Calu3 (cell line): Measurements from ENCODE around the gene OSBPL5. TPM values are rescaled to one million over a fixed set of nuclear protein-coding genes. Genes with fewer than 3 reads are reported as not detected.
"Not testable (repeated sequence)": the region's sequence is repeated elsewhere in the genome, so short reads cannot be mapped to it uniquely, and the experiment has no call there.

Experiments
- BruUV-seq: library from RNA; stranded (reverse); fragments of 400-500 nt; replicated peaks from 2 replicates; lab custom pipeline; 2021; lab: Mats Ljungman, UMichigan
- CTCF ChIA-PET: fragments of 300-600 bp; sonication (Branson Sonifier 250); formaldehyde crosslinking; loops from one replicate; lab custom pipeline; 2022; ENCODE audit warnings: antibody characterized with exemption; lab: Charles Lee
- DNase-seq: peaks from one replicate; pipeline ENCODE4 v3.0.0; 2022
- H3K27ac Mint-ChIP-seq: one replicate; pipeline ENCODE4 v1.8.0; 2022; ENCODE audit warnings: mixed read lengths; ENCODE audit not compliant: unreplicated experiment
- H3K27me3 Mint-ChIP-seq: one replicate; pipeline ENCODE4 v1.8.0; 2022; ENCODE audit warnings: mixed read lengths; ENCODE audit not compliant: unreplicated experiment
- H3K36me3 Mint-ChIP-seq: one replicate; pipeline ENCODE4 v1.8.0; 2022; ENCODE audit warnings: mild to moderate bottlenecking, moderate library complexity, mixed read lengths; ENCODE audit not compliant: insufficient read depth, unreplicated experiment
- H3K4me1 Mint-ChIP-seq: one replicate; pipeline ENCODE4 v1.8.0; 2022; ENCODE audit warnings: mild to moderate bottlenecking, low read depth, mixed read lengths; ENCODE audit not compliant: unreplicated experiment
- H3K4me3 Mint-ChIP-seq: one replicate; pipeline ENCODE4 v1.8.0; 2022; ENCODE audit warnings: mild to moderate bottlenecking, low read depth, moderate library complexity, mixed read lengths; ENCODE audit not compliant: unreplicated experiment
- H3K9me3 Mint-ChIP-seq: one replicate; pipeline ENCODE4 v1.8.0; 2022; ENCODE audit warnings: low read depth, mixed read lengths; ENCODE audit not compliant: unreplicated experiment
- intact Hi-C: fragments of 100-400 bp; cut with micrococcal nuclease; formaldehyde crosslinking; loops from one replicate; pipeline ENCODE4 v1.10.0; 2022; ENCODE audit not compliant: unreplicated experiment
- total RNA-seq: library from RNA; stranded (reverse); gene quantifications from 2 replicates; pipeline ENCODE4 v1.2.3, GENCODE V29; 2022
- TF ChIP-seq, protein P1 (sequence below): fragments of 200-600 bp; IDR thresholded peaks from one replicate; pipeline ENCODE4 v1.8.0; 2022; ENCODE audit warnings: antibody characterized with exemption; ENCODE audit not compliant: unreplicated experiment

Gene OSBPL5
- total RNA-seq, 1 experiment from 2014 or later = 7.1 TPM

DNA sequence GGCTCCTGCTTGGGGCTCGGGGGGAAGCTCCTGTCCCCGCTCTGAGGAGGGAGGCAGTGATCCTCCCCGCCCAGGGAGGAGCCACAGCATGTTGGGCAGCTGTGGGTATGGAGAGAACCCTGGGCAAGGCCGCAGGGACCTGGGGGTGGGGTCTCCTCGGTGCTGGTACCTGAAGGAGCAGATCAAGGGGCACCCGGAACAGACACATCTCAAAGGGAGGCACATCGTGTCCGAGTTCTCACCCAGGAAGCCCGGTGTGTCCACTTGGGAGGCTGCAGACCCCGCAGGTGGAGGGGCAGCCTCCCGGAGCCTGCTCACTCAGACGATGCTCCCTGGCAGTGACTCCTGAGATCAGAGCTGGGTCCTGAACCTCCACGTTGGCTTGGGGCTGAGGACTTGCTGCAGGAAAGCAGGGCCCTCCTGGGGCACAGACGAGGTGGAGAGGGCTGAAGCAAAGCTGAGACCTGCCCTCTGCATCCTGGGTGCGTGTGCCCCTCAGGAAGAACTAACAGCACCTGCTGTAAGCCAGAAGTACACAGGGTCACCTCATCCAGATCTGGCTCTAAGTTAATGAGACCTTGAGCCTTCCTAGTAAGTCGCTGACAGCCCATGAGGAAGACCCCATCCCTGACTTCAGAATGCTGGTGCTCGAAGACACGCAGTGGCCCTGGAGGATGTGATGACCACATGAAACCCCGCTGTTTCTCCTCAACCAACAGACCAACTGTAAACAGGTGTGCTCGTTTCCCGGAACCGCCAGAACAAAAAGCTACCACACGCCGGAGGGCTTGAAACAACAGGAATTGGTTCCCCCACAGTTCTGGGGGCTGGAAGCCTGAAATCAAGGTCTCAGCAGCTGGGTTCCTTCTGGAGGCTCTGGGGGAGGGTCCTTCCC, 5.9 kb upstream of the OSBPL5 start:
- peaks cover 10% of the 10 kb centered on the region for H3K4me1 Mint-ChIP-seq
- intact Hi-C loops = no loop called here
- CTCF ChIA-PET = interaction anchor here (0.5 kb wide), 1 partner anchor 193 kb away, joined by 5 read pairs; no protein-coding TSS in a partner anchor
- TF ChIP-seq, protein P1, sequence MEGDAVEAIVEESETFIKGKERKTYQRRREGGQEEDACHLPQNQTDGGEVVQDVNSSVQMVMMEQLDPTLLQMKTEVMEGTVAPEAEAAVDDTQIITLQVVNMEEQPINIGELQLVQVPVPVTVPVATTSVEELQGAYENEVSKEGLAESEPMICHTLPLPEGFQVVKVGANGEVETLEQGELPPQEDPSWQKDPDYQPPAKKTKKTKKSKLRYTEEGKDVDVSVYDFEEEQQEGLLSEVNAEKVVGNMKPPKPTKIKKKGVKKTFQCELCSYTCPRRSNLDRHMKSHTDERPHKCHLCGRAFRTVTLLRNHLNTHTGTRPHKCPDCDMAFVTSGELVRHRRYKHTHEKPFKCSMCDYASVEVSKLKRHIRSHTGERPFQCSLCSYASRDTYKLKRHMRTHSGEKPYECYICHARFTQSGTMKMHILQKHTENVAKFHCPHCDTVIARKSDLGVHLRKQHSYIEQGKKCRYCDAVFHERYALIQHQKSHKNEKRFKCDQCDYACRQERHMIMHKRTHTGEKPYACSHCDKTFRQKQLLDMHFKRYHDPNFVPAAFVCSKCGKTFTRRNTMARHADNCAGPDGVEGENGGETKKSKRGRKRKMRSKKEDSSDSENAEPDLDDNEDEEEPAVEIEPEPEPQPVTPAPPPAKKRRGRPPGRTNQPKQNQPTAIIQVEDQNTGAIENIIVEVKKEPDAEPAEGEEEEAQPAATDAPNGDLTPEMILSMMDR = no peak
- peaks cover under 1% of the 10 kb centered on the region for H3K36me3 Mint-ChIP-seq
- peaks cover 48% of the 10 kb centered on the region for H3K27me3 Mint-ChIP-seq
- BruUV-seq = no TSS peak
- no peaks in the 10 kb centered on the region for H3K9me3 Mint-ChIP-seq
- no peak overlapping the region for H3K27ac Mint-ChIP-seq
- H3K4me3 Mint-ChIP-seq = no peak overlapping the region
- DNase-seq = no peak

DNA sequence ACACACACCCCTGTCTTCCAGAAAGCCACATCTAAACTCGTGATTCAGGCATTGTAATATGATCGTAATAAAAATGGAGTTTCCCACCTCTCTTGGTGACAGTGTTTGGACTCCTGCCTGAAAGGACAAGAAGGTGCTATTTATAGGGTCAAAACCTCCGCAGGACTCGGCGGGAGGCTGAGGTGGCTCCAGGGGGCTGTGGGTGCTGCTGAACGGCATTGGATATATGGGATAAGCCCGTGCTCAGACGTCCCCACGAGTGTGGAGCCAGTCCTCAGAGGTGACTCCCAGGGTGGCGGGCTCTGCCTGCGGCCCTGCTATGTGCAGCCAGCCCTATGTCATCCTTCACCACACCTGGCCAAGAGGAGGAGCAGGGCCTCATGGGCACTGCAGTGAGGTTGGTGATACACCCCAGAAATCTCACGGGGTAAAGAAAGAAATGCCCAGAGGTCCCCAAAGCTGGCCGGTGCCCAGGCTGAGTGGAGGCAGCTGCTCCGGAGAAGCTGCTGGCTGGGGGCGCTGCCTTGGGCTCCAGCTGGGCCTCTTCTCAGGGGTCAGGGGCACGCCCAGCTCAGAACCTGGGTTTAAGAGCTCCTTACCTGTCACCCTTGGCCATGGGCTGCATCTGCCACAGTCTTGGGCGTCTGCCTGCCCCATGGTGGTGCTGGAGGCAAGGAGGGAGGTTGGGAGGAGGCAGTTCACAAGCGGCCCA, 5.1 kb upstream of the OSBPL5 start:
- CTCF ChIA-PET = interaction anchor here (1.0 kb wide), 1 partner anchor 33 kb away, joined by 3 read pairs; no protein-coding TSS in a partner anchor
- intact Hi-C loops = no loop called here
- Mint-ChIP-seq H3K27ac (no peak overlapping the region), H3K27me3 (peaks cover 56% of the 10 kb centered on the region), H3K9me3 (no peaks in the 10 kb centered on the region), H3K4me1 (peaks cover 16% of the 10 kb centered on the region), H3K4me3 (peak overlapping the region; percentile 31), H3K36me3 (peaks cover 9% of the 10 kb centered on the region)
- no peak for DNase-seq
- BruUV-seq = no TSS peak
- TF ChIP-seq, protein P1 = no peak

GRCh38 chr11:3169255-3170043, 4.3 kb upstream of the OSBPL5 start:
- Mint-ChIP-seq H3K9me3 (no peaks in the 10 kb centered on the region), H3K4me3 (peak overlapping the region; percentile 31), H3K27ac (no peak overlapping the region), H3K4me1 (peaks cover 16% of the 10 kb centered on the region), H3K36me3 (peaks cover 12% of the 10 kb centered on the region), H3K27me3 (peaks cover 57% of the 10 kb centered on the region)
- TF ChIP-seq, protein P1 = no peak
- intact Hi-C loops = no loop called here
- no TSS peak for BruUV-seq
- peak; percentile 36 for DNase-seq
- CTCF ChIA-PET = interaction anchor here (1.0 kb wide), 2 partner anchors 34 to 70 kb away, joined by 3 to 4 read pairs; no protein-coding TSS in a partner anchor

DNA sequence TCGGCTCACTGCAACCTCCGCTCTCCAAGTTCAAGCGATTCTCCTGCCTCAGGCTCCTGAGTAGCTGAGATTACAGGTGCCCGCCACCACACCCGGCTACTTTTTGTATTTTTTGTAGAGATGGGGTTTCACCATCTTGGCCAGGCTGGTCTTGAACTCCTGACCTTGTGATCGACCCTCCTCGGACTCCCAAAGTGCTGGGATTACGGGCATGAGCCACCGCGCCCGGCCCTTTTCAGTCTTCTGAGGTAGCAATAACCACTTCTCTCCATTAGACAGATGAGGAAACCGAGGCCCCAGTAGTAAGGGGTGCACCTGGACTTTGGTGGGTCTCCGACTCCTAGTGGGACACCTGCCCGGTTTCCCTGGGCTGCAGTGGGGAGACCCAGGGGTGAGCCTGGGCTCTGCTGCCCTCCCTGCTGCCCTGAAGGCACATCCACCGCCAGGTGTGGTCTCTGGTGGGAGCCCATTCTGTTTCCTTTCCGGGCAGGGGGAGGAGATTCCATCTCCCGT, 3.7 kb upstream of the OSBPL5 start:
- H3K9me3 Mint-ChIP-seq, BruUV-seq, DNase-seq, H3K4me3 Mint-ChIP-seq, intact Hi-C loops, H3K27ac Mint-ChIP-seq: not testable (repeated sequence)
- Mint-ChIP-seq H3K36me3 (peaks cover 16% of the 10 kb centered on the region), H3K4me1 (peaks cover 16% of the 10 kb centered on the region), H3K27me3 (peaks cover 57% of the 10 kb centered on the region)
- CTCF ChIA-PET = interaction anchor here (1.0 kb wide), 1 partner anchor 71 kb away, joined by 4 read pairs; no protein-coding TSS in a partner anchor
